Hepatocyte (in vitro differentiated cells): ENCODE results near the gene TCP11L2.

ENCODE experiments used
- EZH2 ChIP-seq: fragments of 200-600 bp; sonication (generic); IDR thresholded peaks from 2 replicates; pipeline ENCODE4 v1.6.1; 2016; ENCODE audit warnings: antibody characterized with exemption, mild to moderate bottlenecking, borderline replicate concordance
- EZH2phosphoT487 ChIP-seq: fragments of 200-600 bp; sonication (generic); IDR thresholded peaks from one replicate; pipeline ENCODE4 v1.6.1; 2018; ENCODE audit warnings: antibody characterized with exemption, mild to moderate bottlenecking, low read depth, moderate library complexity; ENCODE audit not compliant: unreplicated experiment, severe bottlenecking
- TF ChIP-seq, protein P1 (sequence below): fragments of 200-600 bp; sonication (generic); IDR thresholded peaks from 2 replicates; pipeline ENCODE4 v1.5.1; 2016; ENCODE audit warnings: antibody characterized with exemption, mild to moderate bottlenecking; ENCODE audit not compliant: poor library complexity

DNA sequence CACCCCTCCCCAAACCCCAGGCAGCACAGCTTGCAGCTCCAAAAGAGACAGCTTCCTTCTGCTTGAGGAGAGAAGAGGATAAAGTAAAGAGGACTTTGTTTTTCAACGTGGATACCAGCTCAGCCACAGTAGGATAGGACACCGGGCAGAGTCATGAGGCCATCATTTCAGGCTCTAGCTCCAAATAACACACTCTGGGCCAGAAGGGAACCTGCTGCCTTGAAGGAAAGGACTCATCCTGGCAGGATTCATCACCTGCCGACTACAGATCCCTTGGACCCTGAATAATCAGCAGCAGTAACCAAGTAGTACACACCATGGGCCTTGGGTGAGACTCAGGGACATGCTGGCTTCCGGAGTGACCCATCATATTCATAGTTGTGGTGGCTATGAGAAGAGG is 44.3 kb upstream of the TCP11L2 start:
- TF ChIP-seq, protein P1, sequence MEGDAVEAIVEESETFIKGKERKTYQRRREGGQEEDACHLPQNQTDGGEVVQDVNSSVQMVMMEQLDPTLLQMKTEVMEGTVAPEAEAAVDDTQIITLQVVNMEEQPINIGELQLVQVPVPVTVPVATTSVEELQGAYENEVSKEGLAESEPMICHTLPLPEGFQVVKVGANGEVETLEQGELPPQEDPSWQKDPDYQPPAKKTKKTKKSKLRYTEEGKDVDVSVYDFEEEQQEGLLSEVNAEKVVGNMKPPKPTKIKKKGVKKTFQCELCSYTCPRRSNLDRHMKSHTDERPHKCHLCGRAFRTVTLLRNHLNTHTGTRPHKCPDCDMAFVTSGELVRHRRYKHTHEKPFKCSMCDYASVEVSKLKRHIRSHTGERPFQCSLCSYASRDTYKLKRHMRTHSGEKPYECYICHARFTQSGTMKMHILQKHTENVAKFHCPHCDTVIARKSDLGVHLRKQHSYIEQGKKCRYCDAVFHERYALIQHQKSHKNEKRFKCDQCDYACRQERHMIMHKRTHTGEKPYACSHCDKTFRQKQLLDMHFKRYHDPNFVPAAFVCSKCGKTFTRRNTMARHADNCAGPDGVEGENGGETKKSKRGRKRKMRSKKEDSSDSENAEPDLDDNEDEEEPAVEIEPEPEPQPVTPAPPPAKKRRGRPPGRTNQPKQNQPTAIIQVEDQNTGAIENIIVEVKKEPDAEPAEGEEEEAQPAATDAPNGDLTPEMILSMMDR = no peak
- TF ChIP-seq EZH2 (no peak), EZH2phosphoT487 (no peak)
